ENCODE measurements around the gene CCSER2. TPM values are rescaled to one million over a fixed set of nuclear protein-coding genes. Genes with fewer than 3 reads are reported as not detected.

Gene CCSER2
- total and polyA plus RNA-seq, 7 donors = 10.2 to 101 (median 83.2) TPM

GRCh38 chr10:84562592-84562991, 234.2 kb downstream of the CCSER2 start:
- Histone ChIP-seq H3K9me3 (no peaks in the 10 kb centered on the region), H3K27ac (no peak overlapping the region), H3K27me3 (peaks cover 0 to 3% (median 0%) of the 10 kb centered on the region in 3 donors), H3K36me3 (no peaks in the 10 kb centered on the region), H3K4me3 (no peak overlapping the region), H3K4me1 (no peaks in the 10 kb centered on the region)
- WGBS, 2 donors = 79 to 89% methylated on average over 6 of the region's 6 CpGs
- TF ChIP-seq POLR2A (IDR thresholded peaks at IDR 0.05) (no peak), POLR2AphosphoS5 (IDR thresholded peaks at IDR 0.05) (no peak), EP300 (IDR thresholded peaks at IDR 0.05) (no peak)
- TF ChIP-seq, protein P1, sequence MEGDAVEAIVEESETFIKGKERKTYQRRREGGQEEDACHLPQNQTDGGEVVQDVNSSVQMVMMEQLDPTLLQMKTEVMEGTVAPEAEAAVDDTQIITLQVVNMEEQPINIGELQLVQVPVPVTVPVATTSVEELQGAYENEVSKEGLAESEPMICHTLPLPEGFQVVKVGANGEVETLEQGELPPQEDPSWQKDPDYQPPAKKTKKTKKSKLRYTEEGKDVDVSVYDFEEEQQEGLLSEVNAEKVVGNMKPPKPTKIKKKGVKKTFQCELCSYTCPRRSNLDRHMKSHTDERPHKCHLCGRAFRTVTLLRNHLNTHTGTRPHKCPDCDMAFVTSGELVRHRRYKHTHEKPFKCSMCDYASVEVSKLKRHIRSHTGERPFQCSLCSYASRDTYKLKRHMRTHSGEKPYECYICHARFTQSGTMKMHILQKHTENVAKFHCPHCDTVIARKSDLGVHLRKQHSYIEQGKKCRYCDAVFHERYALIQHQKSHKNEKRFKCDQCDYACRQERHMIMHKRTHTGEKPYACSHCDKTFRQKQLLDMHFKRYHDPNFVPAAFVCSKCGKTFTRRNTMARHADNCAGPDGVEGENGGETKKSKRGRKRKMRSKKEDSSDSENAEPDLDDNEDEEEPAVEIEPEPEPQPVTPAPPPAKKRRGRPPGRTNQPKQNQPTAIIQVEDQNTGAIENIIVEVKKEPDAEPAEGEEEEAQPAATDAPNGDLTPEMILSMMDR (IDR thresholded peaks at IDR 0.05) = no peak
- no peak for DNase-seq
- intact Hi-C loops (cut with DNase I) = no loop called here

- intact Hi-C loops (cut with DNase I) = no loop called here
- H3K27ac ChIP-seq = no peak overlapping the region
- no peak overlapping the region for H3K4me3 ChIP-seq
- H3K36me3 ChIP-seq = no peaks in the 10 kb centered on the region
- no peaks in the 10 kb centered on the region for H3K4me1 ChIP-seq
- 60 to 61% methylated on average over 5 of the region's 5 CpGs for WGBS, 2 donors
- TF ChIP-seq, protein P1 (IDR thresholded peaks at IDR 0.05) = no peak
- DNase-seq = no peak
- peaks cover 0 to 3% (median 0%) of the 10 kb centered on the region in 3 donors for H3K27me3 ChIP-seq
- H3K9me3 ChIP-seq = no peaks in the 10 kb centered on the region
These were observed 235.0 kb downstream of the CCSER2 start for GRCh38 chr10:84563355-84563754.

- no peak for DNase-seq
- no peak for TF ChIP-seq POLR2A (IDR thresholded peaks at IDR 0.05)
- TF ChIP-seq POLR2AphosphoS5 (IDR thresholded peaks at IDR 0.05) = no peak
- TF ChIP-seq, protein P1 (IDR thresholded peaks at IDR 0.05) = no peak
- no peak for TF ChIP-seq EP300 (IDR thresholded peaks at IDR 0.05)
- 8 to 28% methylated on average over 4 of the region's 4 CpGs for WGBS, 2 donors
These were observed 235.5 kb downstream of the CCSER2 start for GRCh38 chr10:84563868-84564267.

DNA sequence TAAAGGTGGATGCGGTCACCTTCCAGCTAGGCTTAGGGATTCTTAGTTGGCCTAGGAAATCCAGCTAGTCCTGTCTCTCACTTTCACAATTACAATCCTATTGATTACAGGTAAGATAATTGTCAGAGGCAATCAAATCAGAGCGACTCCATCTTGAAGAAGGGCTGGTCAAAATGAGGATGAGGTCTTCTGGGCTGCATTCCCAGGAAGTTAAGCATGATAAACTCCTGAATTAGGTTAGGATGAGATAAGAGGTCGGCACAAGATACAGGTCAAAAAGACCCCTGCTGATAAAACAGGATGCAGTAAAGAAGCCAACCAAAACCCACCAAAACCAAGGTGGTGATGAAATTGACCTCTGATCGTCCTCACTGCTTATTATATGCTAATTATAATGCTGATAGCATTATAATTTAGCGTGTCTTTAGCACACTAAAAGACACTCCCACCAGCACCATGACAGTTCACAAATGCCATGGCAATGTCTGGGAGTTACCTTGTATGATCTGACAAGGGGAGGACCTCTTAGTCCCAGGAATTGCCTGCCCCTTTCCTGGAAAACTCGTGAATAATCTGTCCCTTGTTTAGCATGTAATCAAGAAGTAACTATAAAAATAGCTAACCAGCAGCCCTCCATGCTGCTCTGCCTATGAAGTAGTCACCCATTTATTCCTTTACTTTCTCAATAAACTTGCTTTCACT, 237.6 kb downstream of the CCSER2 start:
- H3K4me1 ChIP-seq = no peaks in the 10 kb centered on the region
- H3K9me3 ChIP-seq = no peaks in the 10 kb centered on the region
- no peak overlapping the region for H3K4me3 ChIP-seq
- no peak for DNase-seq
- peaks cover 0 to 3% (median 0%) of the 10 kb centered on the region in 3 donors for H3K27me3 ChIP-seq
- intact Hi-C loops (cut with DNase I) = no loop called here
- TF ChIP-seq POLR2AphosphoS5 (IDR thresholded peaks at IDR 0.05) (no peak), EP300 (IDR thresholded peaks at IDR 0.05) (no peak), POLR2A (IDR thresholded peaks at IDR 0.05) (no peak)
- TF ChIP-seq, protein P1 (IDR thresholded peaks at IDR 0.05) = no peak
- WGBS, 2 donors = 56 to 71% methylated on average over 6 of the region's 6 CpGs
- H3K36me3 ChIP-seq = no peaks in the 10 kb centered on the region
- H3K27ac ChIP-seq = no peak overlapping the region

More at GRCh38 chr10:84563868-84564267, 235.5 kb downstream of the CCSER2 start:
- no peak overlapping the region for H3K27ac ChIP-seq
- no peak overlapping the region for H3K4me3 ChIP-seq
- no peaks in the 10 kb centered on the region for H3K9me3 ChIP-seq
- no peaks in the 10 kb centered on the region for H3K36me3 ChIP-seq
- no peaks in the 10 kb centered on the region for H3K4me1 ChIP-seq
- intact Hi-C loops (cut with DNase I) = no loop called here
- H3K27me3 ChIP-seq = peaks cover 0 to 3% (median 0%) of the 10 kb centered on the region in 3 donors

- Histone ChIP-seq H3K27me3 (peaks cover 0 to 3% (median 0%) of the 10 kb centered on the region in 3 donors), H3K9me3 (no peaks in the 10 kb centered on the region), H3K36me3 (no peaks in the 10 kb centered on the region), H3K4me1 (no peaks in the 10 kb centered on the region), H3K27ac (no peak overlapping the region), H3K4me3 (no peak overlapping the region)
- DNase-seq = no peak
- 59 to 61% methylated on average over 2 of the region's 2 CpGs for WGBS, 2 donors
- intact Hi-C loops (cut with DNase I) = no loop called here
- TF ChIP-seq POLR2AphosphoS5 (IDR thresholded peaks at IDR 0.05) (no peak), POLR2A (IDR thresholded peaks at IDR 0.05) (no peak), EP300 (IDR thresholded peaks at IDR 0.05) (no peak)
- TF ChIP-seq, protein P1 (IDR thresholded peaks at IDR 0.05) = no peak
These were observed 238.7 kb downstream of the CCSER2 start for GRCh38 chr10:84567133-84567532.
